Mucosa of descending colon (tissue), 3 donors: ENCODE results near the gene MAN2A2. TPM values are rescaled to one million over a fixed set of nuclear protein-coding genes. Genes with fewer than 3 reads are reported as not detected.
"Not testable (repeated sequence)": the region's sequence is repeated elsewhere in the genome, so short reads cannot be mapped to it uniquely, and the experiment has no call there.

Experiments used
- ATAC-seq: fragments of 200-7000 bp; cut with Tn5 transposase; one replicate; pipeline ENCODE4 v1.9.1; 2020; ENCODE audit warnings: mild to moderate bottlenecking, moderate library complexity
- DNase-seq, 3 donors: peaks; one replicate each; pipeline ENCODE4 v3.0.0-alpha.2; 2020
- H3K36me3 ChIP-seq: fragments of 200-600 bp; one replicate; pipeline ENCODE4 v1.8.0; 2021; ENCODE audit warnings: low read depth, mild to moderate bottlenecking
- H3K4me1 ChIP-seq: fragments of 200-600 bp; one replicate; pipeline ENCODE4 v1.8.0; 2021; ENCODE audit warnings: low read depth, mild to moderate bottlenecking
- H3K4me3 ChIP-seq: fragments of 200-600 bp; one replicate; pipeline ENCODE4 v1.8.0; 2021; ENCODE audit warnings: mild to moderate bottlenecking
- H3K9me3 ChIP-seq: fragments of 200-600 bp; one replicate; pipeline ENCODE4 v1.8.0; 2021; ENCODE audit warnings: mild to moderate bottlenecking
- intact Hi-C, 2 donors: fragments of 100-400 bp; cut with DNase I in 1 of 2; cut with micrococcal nuclease in 1 of 2; formaldehyde crosslinking; loops; one replicate each; pipeline versions ENCODE4 v1.11.0 to v1.11.1; 2022; cut with DNase I, micrococcal nuclease
- total RNA-seq, 3 donors: library from RNA; stranded (reverse); fragmentation: NEBNext Ultra II Directional in 2 of 3; extraction: Animal tissue kit (Norgen Biotek cat#: 25700) in 2 of 3; gene quantifications; one replicate each; pipeline versions ENCODE4 v1.2.1 to v1.2.4, GENCODE V29; 2021 to 2023
- TF ChIP-seq, protein P1 (sequence below): fragments of 200-600 bp; IDR thresholded peaks from one replicate; pipeline ENCODE4 v1.8.0; 2022; ENCODE audit warnings: antibody characterized with exemption, mild to moderate bottlenecking
- donor health status: DM: no; HTN: no; CAD: no; lungs with moderate emphysema.
- donor health status: DM: no; HTN: no; CAD: no.
- donor health status: DM: no; HTN: yes; CAD: no.

MAN2A2 gene
- total RNA-seq, 3 donors from 2014 or later: 50.9 to 75.8 (median 75.3) TPM

GRCh38 chr15:90892023-90892422 is 11.1 kb upstream of the MAN2A2 start:
- ATAC-seq: no peak
- DNase-seq: no peak
- TF ChIP-seq, protein P1, sequence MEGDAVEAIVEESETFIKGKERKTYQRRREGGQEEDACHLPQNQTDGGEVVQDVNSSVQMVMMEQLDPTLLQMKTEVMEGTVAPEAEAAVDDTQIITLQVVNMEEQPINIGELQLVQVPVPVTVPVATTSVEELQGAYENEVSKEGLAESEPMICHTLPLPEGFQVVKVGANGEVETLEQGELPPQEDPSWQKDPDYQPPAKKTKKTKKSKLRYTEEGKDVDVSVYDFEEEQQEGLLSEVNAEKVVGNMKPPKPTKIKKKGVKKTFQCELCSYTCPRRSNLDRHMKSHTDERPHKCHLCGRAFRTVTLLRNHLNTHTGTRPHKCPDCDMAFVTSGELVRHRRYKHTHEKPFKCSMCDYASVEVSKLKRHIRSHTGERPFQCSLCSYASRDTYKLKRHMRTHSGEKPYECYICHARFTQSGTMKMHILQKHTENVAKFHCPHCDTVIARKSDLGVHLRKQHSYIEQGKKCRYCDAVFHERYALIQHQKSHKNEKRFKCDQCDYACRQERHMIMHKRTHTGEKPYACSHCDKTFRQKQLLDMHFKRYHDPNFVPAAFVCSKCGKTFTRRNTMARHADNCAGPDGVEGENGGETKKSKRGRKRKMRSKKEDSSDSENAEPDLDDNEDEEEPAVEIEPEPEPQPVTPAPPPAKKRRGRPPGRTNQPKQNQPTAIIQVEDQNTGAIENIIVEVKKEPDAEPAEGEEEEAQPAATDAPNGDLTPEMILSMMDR: no peak
- intact Hi-C loops: no loop called here
- H3K36me3 ChIP-seq: no peaks in the 10 kb centered on the region
- H3K9me3 ChIP-seq: no peaks in the 10 kb centered on the region
- no peak overlapping the region for H3K4me3 ChIP-seq
- no peaks in the 10 kb centered on the region for H3K4me1 ChIP-seq

DNA sequence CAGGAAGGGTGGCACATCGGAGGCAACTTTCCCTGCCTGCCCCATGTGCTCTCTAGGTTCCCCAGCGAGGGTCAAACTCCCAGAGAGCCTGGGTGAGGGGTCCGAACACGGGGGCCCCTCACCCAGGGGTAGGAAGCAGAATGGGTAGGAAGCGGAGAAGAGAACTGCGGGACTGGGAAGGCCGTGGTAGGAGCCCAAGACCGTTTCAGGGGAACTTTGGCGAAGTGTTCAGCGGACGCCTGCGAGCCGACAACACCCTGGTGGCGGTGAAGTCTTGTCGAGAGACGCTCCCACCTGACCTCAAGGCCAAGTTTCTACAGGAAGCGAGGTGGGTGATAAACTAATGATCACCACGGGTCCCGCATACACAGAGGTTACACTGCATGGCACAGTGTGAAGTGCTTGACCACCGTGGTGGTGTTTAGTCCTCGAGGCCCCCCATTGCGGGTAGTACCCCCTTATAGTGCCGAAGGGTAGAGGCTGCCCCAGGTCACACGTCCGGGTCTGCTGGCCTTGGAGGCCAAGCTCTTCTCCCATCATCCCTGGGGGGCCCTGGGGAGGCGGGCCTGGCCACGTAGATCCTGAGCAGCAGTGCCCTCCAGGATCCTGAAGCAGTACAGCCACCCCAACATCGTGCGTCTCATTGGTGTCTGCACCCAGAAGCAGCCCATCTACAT is 10.5 kb upstream of the MAN2A2 start:
- intact Hi-C loops: no loop called here
- no peaks in the 10 kb centered on the region for H3K9me3 ChIP-seq
- TF ChIP-seq, protein P1: no peak
- DNase-seq: no peak
- H3K4me3 ChIP-seq: no peak overlapping the region
- H3K36me3 ChIP-seq: no peaks in the 10 kb centered on the region
- no peaks in the 10 kb centered on the region for H3K4me1 ChIP-seq
- ATAC-seq: no peak

DNA sequence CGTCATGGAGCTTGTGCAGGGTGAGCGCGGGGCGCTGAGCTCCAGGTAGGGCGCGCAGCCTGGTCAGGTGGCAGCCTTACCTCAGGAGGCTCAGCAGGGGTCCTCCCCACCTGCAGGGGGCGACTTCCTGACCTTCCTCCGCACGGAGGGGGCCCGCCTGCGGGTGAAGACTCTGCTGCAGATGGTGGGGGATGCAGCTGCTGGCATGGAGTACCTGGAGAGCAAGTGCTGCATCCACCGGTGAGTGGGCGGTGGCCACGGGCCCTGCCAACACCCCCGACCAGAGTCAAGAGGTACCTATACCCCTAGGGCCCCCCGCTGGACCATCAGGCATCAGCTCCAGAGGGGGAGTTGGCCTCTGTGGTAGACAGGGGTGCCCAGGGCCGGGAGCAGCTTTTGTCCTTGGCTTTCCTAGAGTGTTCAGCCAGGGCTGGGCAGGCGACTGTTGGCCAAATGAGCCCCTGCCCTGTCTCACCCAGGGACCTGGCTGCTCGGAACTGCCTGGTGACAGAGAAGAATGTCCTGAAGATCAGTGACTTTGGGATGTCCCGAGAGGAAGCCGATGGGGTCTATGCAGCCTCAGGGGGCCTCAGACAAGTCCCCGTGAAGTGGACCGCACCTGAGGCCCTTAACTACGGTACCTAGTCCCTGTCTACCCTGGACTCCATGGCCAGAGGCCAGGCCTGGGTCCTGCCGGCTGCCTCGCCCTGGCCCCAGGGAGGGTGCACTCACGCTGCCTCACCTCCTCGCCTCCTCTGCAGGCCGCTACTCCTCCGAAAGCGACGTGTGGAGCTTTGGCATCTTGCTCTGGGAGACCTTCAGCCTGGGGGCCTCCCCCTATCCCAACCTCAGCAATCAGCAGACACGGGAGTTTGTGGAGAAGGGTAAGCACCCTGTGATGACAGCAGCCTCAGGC is 9.7 kb upstream of the MAN2A2 start:
- intact Hi-C loops: no loop called here
- DNase-seq (no peak), ATAC-seq (no peak)
- TF ChIP-seq, protein P1: no peak
- no peak overlapping the region for H3K4me3 ChIP-seq
- H3K9me3 ChIP-seq: no peaks in the 10 kb centered on the region
- no peaks in the 10 kb centered on the region for H3K4me1 ChIP-seq
- H3K36me3 ChIP-seq: no peaks in the 10 kb centered on the region

DNA sequence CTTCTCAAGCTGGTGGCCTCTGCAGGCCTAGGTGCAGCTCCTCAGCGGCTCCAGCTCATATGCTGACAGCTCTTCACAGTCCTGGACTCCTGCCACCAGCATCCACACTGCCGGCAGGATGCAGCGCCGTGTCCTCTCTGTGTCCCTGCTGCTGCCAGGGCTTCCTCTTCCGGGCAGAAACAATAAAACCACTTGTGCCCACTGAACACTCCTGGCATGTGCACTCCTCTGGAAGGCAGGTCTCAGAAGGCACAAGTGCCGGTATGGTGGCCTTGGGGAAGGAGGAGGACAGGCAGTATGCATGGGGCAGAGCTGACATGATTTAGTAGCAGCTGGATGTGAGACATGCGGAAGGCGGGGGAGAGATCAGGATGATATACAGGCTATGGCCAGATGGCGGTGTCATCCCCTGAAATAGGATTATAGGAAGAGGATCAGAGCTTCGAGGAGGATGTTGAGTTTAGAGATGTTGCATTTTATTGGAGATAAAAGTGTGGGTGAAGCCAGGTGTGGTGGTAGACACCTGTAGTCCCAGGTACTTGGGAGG is 7.5 kb upstream of the MAN2A2 start:
- no peaks in the 10 kb centered on the region for H3K36me3 ChIP-seq
- intact Hi-C loops: no loop called here
- no peaks in the 10 kb centered on the region for H3K9me3 ChIP-seq
- TF ChIP-seq, protein P1: no peak
- H3K4me1 ChIP-seq: no peaks in the 10 kb centered on the region
- DNase-seq (no peak), ATAC-seq (no peak)
- no peak overlapping the region for H3K4me3 ChIP-seq

- H3K4me3 ChIP-seq, intact Hi-C loops, H3K9me3 ChIP-seq, ATAC-seq, H3K4me1 ChIP-seq, H3K36me3 ChIP-seq: not testable (repeated sequence)
- DNase-seq: peak in 1 of 3 donors; percentile 25
These were observed 5.9 kb upstream of the MAN2A2 start for GRCh38 chr15:90897131-90897655.
